Stimulated activated CD8-positive, alpha-beta memory T cell treated with anti-CD3 and anti-CD28 coated beads, Interleukin-7, amount 100 ng/mL, for 1 hour (primary cell): ENCODE data around the gene SLC44A1.

Source experiments
- DNase-seq, 2 donors: peaks; one replicate each; pipeline ENCODE4 v3.0.0-alpha.2; 2020; ENCODE audit warnings: low read depth in 2 of 2

The SLC44A1 gene

GRCh38 chr9:105466898-105467455 is 222.5 kb downstream of the SLC44A1 start:
- DNase-seq = no peak

- DNase-seq = no peak
Measured at GRCh38 chr9:105468875-105469274, 224.4 kb downstream of the SLC44A1 start.

DNA sequence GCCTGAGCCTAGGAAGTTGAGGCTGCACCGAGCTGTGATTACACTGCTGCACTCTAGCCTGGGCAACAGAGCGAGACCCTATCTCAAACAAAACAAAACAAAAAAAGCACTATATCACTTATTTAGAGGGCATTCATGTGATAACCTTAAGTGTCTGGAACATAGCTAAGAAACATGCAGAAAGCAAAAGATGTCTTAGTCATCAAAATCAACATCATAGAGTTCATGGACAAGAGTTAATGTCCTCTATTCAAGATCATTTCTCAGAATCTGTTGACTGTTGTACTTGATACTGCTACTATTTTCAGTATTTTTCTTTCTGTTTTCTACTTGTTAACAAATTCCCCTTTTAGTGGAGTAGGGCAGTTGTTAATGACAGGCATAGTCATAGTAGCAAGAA is 228.8 kb downstream of the SLC44A1 start:
- DNase-seq = no peak

DNA sequence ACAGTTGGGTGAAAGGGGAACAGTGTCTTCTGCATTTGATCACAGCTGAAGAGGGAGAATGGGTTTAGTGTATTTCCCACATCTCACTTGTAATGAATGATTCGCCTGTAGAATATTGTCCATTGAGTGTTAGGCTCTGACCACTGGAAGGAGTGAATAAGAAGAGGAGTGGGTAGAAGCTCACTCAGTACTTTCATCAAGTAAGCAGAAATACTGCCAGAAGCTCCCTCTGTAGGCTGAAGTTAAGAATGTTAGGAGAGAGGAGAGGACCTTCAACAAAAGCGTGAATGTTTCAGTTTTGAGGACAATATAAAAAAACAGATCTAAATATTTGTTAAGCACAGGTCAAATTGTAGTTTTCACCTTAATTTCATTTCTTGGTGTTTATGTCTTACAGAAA is 230.9 kb downstream of the SLC44A1 start:
- no peak for DNase-seq

DNA sequence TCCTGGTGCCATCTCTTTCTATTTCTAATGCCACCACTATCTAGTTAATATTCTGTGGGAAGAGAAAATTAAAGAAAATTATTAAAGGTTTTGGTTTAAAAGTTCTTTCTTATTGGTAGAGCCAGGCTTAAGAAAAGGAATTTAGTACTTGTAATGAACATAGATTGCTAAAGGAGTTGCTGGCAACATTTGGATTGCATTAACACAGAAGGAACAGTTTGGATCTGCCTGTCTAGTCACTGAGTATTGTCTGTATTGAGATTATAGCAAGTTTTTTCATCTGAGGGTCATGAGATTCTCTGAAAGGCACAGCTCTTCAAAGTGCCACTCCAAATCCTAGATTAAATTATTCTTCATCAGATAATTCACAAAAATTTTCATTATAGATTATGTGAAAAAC is 235.4 kb downstream of the SLC44A1 start:
- DNase-seq = no peak

- no peak for DNase-seq
Measured at GRCh38 chr9:105483618-105484017, 239.2 kb downstream of the SLC44A1 start.

- DNase-seq = no peak
Measured at GRCh38 chr9:105484226-105484625, 239.8 kb downstream of the SLC44A1 start.

- DNase-seq = no peak
Measured at GRCh38 chr9:105485131-105485530, 240.7 kb downstream of the SLC44A1 start.
